Measurements from ENCODE around the gene LCE2A.

Gene LCE2A

GRCh38 chr1:152743371-152744145 is 45.4 kb downstream of the LCE2A start:
- DNase-seq = no peak

GRCh38 chr1:152745289-152745704 is 47.2 kb downstream of the LCE2A start:
- no peak for DNase-seq

GRCh38 chr1:152745765-152746444 is 47.8 kb downstream of the LCE2A start:
- no peak for DNase-seq

- DNase-seq = no peak
These were observed 49.7 kb downstream of the LCE2A start for GRCh38 chr1:152747831-152748230.

All from activated CD4-positive, alpha-beta T cell treated with anti-CD3 and anti-CD28 coated beads, Interleukin-2, amount 50 U/mL, for 16 hours (primary cell).